Astrocyte (in vitro differentiated cells and primary cell): ENCODE data around the gene ILRUN. TPM values are rescaled to one million over a fixed set of nuclear protein-coding genes. Genes with fewer than 3 reads are reported as not detected.
"Not testable (repeated sequence)": the region's sequence is repeated elsewhere in the genome, so short reads cannot be mapped to it uniquely, and the experiment has no call there.

Source experiments
- DNase-seq: peaks from one replicate; pipeline ENCODE4 v3.0.0-alpha.2; 2010; ENCODE audit warnings: low read depth
- FAIRE-seq: peaks from 2 replicates; lab custom pipeline; 2011; peaks lifted over from hg19 to GRCh38; lab: Jason Lieb, UNC
- H2AFZ ChIP-seq: 2 replicates; pipeline ENCODE4 v1.6.0; 2012; ENCODE audit warnings: low read depth, low read length, inconsistent platforms
- H3K27ac ChIP-seq: 2 replicates; pipeline ENCODE4 v1.5.1; 2011; ENCODE audit warnings: low read depth, low read length, inconsistent platforms
- H3K27me3 ChIP-seq: 2 replicates; pipeline ENCODE4 v1.6.0; 2011; ENCODE audit warnings: low read length, inconsistent platforms; ENCODE audit not compliant: insufficient read depth
- H3K36me3 ChIP-seq: 2 replicates; pipeline ENCODE4 v1.5.1; 2011; ENCODE audit warnings: low read length, inconsistent platforms; ENCODE audit not compliant: insufficient read depth
- H3K4me1 ChIP-seq: 2 replicates; pipeline ENCODE4 v1.5.1; 2011; ENCODE audit warnings: low read length, inconsistent platforms; ENCODE audit not compliant: insufficient read depth
- H3K4me2 ChIP-seq: 2 replicates; pipeline ENCODE4 v1.6.0; 2012; ENCODE audit warnings: low read length, inconsistent platforms
- H3K4me3 ChIP-seq: 2 replicates; pipeline ENCODE4 v1.5.1; 2011; ENCODE audit warnings: low read depth, mild to moderate bottlenecking, low read length, inconsistent platforms; ENCODE audit not compliant: insufficient read depth
- H3K79me2 ChIP-seq: 2 replicates; pipeline ENCODE4 v1.6.0; 2012; ENCODE audit warnings: mild to moderate bottlenecking, low read length, inconsistent platforms; ENCODE audit not compliant: insufficient read depth
- H3K9ac ChIP-seq: 2 replicates; pipeline ENCODE4 v1.6.0; 2012; ENCODE audit warnings: mild to moderate bottlenecking, low read length, inconsistent platforms
- H3K9me3 ChIP-seq: 2 replicates; pipeline ENCODE4 v1.5.1; 2012; ENCODE audit warnings: low read depth, mild to moderate bottlenecking, low read length, inconsistent platforms; ENCODE audit not compliant: insufficient read depth
- H4K20me1 ChIP-seq: 2 replicates; pipeline ENCODE4 v1.6.0; 2012; ENCODE audit warnings: low read length, inconsistent platforms; ENCODE audit not compliant: insufficient read depth
- H3K27ac Mint-ChIP-seq: one replicate; pipeline ENCODE4 v1.8.0; 2021; ENCODE audit warnings: mild to moderate bottlenecking, mixed read lengths; ENCODE audit not compliant: unreplicated experiment
- H3K27me3 Mint-ChIP-seq: one replicate; pipeline ENCODE4 v1.8.0; 2021; ENCODE audit warnings: low read depth, mixed read lengths; ENCODE audit not compliant: unreplicated experiment
- H3K36me3 Mint-ChIP-seq: one replicate; pipeline ENCODE4 v1.8.0; 2021; ENCODE audit warnings: low read depth, mixed read lengths; ENCODE audit not compliant: unreplicated experiment
- H3K4me1 Mint-ChIP-seq: one replicate; pipeline ENCODE4 v1.8.0; 2021; ENCODE audit warnings: low read depth, mixed read lengths; ENCODE audit not compliant: unreplicated experiment
- H3K4me3 Mint-ChIP-seq: one replicate; pipeline ENCODE4 v1.8.0; 2021; ENCODE audit warnings: mild to moderate bottlenecking, moderate library complexity, mixed read lengths; ENCODE audit not compliant: unreplicated experiment
- H3K9me3 Mint-ChIP-seq: one replicate; pipeline ENCODE4 v1.8.0; 2021; ENCODE audit warnings: mild to moderate bottlenecking, mixed read lengths; ENCODE audit not compliant: unreplicated experiment
- CTCF ChIP-seq: IDR thresholded peaks from 2 replicates; pipeline ENCODE4 v1.5.1; 2011; ENCODE audit warnings: low read depth, mild to moderate bottlenecking, inconsistent platforms, low read length, moderate library complexity; ENCODE audit not compliant: insufficient read depth
- EZH2 ChIP-seq: IDR thresholded peaks from 2 replicates; pipeline ENCODE4 v1.6.1; 2012; ENCODE audit warnings: mild to moderate bottlenecking, low read length, inconsistent platforms; ENCODE audit not compliant: insufficient read depth
- total RNA-seq: library from RNA; stranded (reverse); gene quantifications from 2 replicates; pipeline ENCODE4 v1.2.1, GENCODE V29; 2021

Gene ILRUN
- total RNA-seq, 1 donor from 2014 or later = 63.3 TPM

- peaks cover 11% of the 10 kb centered on the region for H3K4me1 ChIP-seq
Observed at GRCh38 chr6:34679552-34680253, 16.9 kb downstream of the ILRUN start.

GRCh38 chr6:34676140-34676539, 20.4 kb downstream of the ILRUN start:
- no peak overlapping the region for H3K9ac ChIP-seq
- H2AFZ ChIP-seq = no peak overlapping the region
- no peaks in the 10 kb centered on the region for H3K27me3 ChIP-seq
- Mint-ChIP-seq H3K4me1 (peaks cover 29% of the 10 kb centered on the region), H3K36me3 (no peaks in the 10 kb centered on the region), H3K27ac (no peak overlapping the region), H3K4me3 (no peak overlapping the region), H3K9me3 (no peaks in the 10 kb centered on the region), H3K27me3 (no peaks in the 10 kb centered on the region)
- no peak overlapping the region for H3K4me2 ChIP-seq
- TF ChIP-seq CTCF (no peak), EZH2 (no peak)
- H3K4me3 ChIP-seq = no peak overlapping the region
- no peak overlapping the region for H3K27ac ChIP-seq
- peaks cover 29% of the 10 kb centered on the region for H4K20me1 ChIP-seq
- peaks cover 79% of the 10 kb centered on the region for H3K79me2 ChIP-seq
- H3K36me3 ChIP-seq = no peaks in the 10 kb centered on the region
- FAIRE-seq = no peak
- DNase-seq = no peak
- no peaks in the 10 kb centered on the region for H3K9me3 ChIP-seq
- peaks cover 13% of the 10 kb centered on the region for H3K4me1 ChIP-seq

More at GRCh38 chr6:34679552-34680253, 16.9 kb downstream of the ILRUN start:
- TF ChIP-seq CTCF = no peak
- no peak for TF ChIP-seq EZH2
- Histone ChIP-seq H3K36me3 (no peaks in the 10 kb centered on the region), H3K9me3 (no peaks in the 10 kb centered on the region), H3K4me3 (no peak overlapping the region), H3K27ac (no peak overlapping the region), H3K9ac (no peak overlapping the region), H4K20me1 (peaks cover 42% of the 10 kb centered on the region), H3K4me2 (no peak overlapping the region), H3K79me2 (peaks cover 79% of the 10 kb centered on the region), H2AFZ (no peak overlapping the region), H3K27me3 (no peaks in the 10 kb centered on the region)
- DNase-seq (no peak), FAIRE-seq (no peak)
- Mint-ChIP-seq H3K27me3 (no peaks in the 10 kb centered on the region), H3K9me3 (no peaks in the 10 kb centered on the region), H3K4me3 (no peak overlapping the region), H3K36me3 (no peaks in the 10 kb centered on the region), H3K27ac (peak overlapping the region; percentile 87), H3K4me1 (peaks cover 18% of the 10 kb centered on the region)

- H3K9me3 Mint-ChIP-seq, H3K4me2 ChIP-seq, H3K36me3 Mint-ChIP-seq, H3K9me3 ChIP-seq, H3K27me3 Mint-ChIP-seq, H3K36me3 ChIP-seq, H2AFZ ChIP-seq, H3K27me3 ChIP-seq, DNase-seq, FAIRE-seq, H3K4me1 ChIP-seq, H3K4me3 ChIP-seq, H3K9ac ChIP-seq, H3K27ac Mint-ChIP-seq, H3K27ac ChIP-seq, H3K4me3 Mint-ChIP-seq: not testable (repeated sequence)
- peaks cover 25% of the 10 kb centered on the region for H3K4me1 Mint-ChIP-seq
- peaks cover 26% of the 10 kb centered on the region for H4K20me1 ChIP-seq
- H3K79me2 ChIP-seq = peaks cover 72% of the 10 kb centered on the region
Observed at GRCh38 chr6:34674930-34675329, 21.6 kb downstream of the ILRUN start.
